Esophagus squamous epithelium (tissue), 4 donors: Measurements from ENCODE around the gene SMARCA2.

Source experiments
- POLR2A ChIP-seq, 4 donors: fragments of 450-650 bp; IDR thresholded peaks; one replicate each; pipeline ENCODE4 v1.6.1; 2017; ENCODE audit warnings: antibody characterized with exemption in 4 of 4, mild to moderate bottlenecking in 4 of 4, moderate library complexity in 3 of 4
- TF ChIP-seq, protein P1 (sequence below), 6 experiments: fragments of 450-650 bp in 4 of 6; fragments of 200-600 bp in 2 of 6; sonication (generic) in 2 of 6; IDR thresholded peaks; one replicate each; pipeline ENCODE4 v1.5.1; 2016 to 2019; ENCODE audit warnings: antibody characterized with exemption in 6 of 6, mild to moderate bottlenecking in 4 of 6, moderate library complexity in 4 of 6

DNA sequence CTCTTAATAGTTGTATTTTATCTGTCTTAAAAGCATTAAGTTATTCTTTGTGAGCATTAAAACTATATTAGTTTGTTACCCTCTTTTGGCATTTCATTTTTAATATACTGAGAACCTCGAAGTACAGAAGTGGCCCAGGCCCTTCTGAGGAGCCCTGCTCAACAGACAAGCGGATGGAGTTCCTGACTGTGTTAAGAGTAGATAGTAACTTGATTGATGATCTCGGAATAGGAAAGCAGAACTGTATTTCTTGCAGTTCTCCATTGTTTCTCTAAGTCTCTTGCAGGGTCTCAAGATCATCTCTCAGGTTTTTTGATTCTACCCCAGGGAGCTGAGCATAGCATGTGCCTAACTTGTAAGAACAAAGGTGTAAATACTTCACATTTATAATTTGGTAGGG is 139.6 kb downstream of the SMARCA2 start:
- TF ChIP-seq, protein P1, sequence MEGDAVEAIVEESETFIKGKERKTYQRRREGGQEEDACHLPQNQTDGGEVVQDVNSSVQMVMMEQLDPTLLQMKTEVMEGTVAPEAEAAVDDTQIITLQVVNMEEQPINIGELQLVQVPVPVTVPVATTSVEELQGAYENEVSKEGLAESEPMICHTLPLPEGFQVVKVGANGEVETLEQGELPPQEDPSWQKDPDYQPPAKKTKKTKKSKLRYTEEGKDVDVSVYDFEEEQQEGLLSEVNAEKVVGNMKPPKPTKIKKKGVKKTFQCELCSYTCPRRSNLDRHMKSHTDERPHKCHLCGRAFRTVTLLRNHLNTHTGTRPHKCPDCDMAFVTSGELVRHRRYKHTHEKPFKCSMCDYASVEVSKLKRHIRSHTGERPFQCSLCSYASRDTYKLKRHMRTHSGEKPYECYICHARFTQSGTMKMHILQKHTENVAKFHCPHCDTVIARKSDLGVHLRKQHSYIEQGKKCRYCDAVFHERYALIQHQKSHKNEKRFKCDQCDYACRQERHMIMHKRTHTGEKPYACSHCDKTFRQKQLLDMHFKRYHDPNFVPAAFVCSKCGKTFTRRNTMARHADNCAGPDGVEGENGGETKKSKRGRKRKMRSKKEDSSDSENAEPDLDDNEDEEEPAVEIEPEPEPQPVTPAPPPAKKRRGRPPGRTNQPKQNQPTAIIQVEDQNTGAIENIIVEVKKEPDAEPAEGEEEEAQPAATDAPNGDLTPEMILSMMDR (IDR thresholded peaks at IDR 0.05), result no peak
- no peak for TF ChIP-seq POLR2A (IDR thresholded peaks at IDR 0.05)
